ENCODE data around the gene PALM3.
A peak's percentile ranks its signal among the peaks of the same experiment; 100 is the strongest.
"Not testable (repeated sequence)": the region's sequence is repeated elsewhere in the genome, so short reads cannot be mapped to it uniquely, and the experiment has no call there.

PALM3 gene

GRCh38 chr19:14030997-14031718 is 30.7 kb downstream of the PALM3 start:
- peak; percentile 90 for DNase-seq

- no peak for DNase-seq
Observed at GRCh38 chr19:14028901-14029300, 33.0 kb downstream of the PALM3 start.

- DNase-seq, result no peak
Observed at GRCh38 chr19:14027856-14028450, 33.9 kb downstream of the PALM3 start, which contains the start of gene RLN3. TSS of gene RLN3 (plus strand) at chr19:14028148. CDS start at chr19:14028205, 57 bp downstream.

GRCh38 chr19:14026652-14027192 is 35.2 kb downstream of the PALM3 start:
- DNase-seq, result not testable (repeated sequence)

GRCh38 chr19:14023404-14024235 is 38.3 kb downstream of the PALM3 start:
- DNase-seq, result peak; percentile 24

- DNase-seq, result no peak
Observed at GRCh38 chr19:14022469-14022868, 39.4 kb downstream of the PALM3 start.

GRCh38 chr19:14021474-14021873 is 40.4 kb downstream of the PALM3 start:
- DNase-seq, result no peak

- DNase-seq, result not testable (repeated sequence)
Observed at GRCh38 chr19:14019739-14020138, 42.1 kb downstream of the PALM3 start.

- no peak for DNase-seq
Observed at GRCh38 chr19:14019100-14019499, 42.8 kb downstream of the PALM3 start.

- DNase-seq, result no peak
Observed at GRCh38 chr19:14015524-14016035, 46.3 kb downstream of the PALM3 start.

- DNase-seq, result no peak
Observed at GRCh38 chr19:14012378-14012915, 49.4 kb downstream of the PALM3 start.

GRCh38 chr19:14006766-14007562 is 54.9 kb downstream of the PALM3 start:
- DNase-seq, result no peak

GRCh38 chr19:14006085-14006765 is 55.7 kb downstream of the PALM3 start, which contains the start of gene RFX1:
TSS of gene RFX1 (minus strand) at chr19:14006320. CDS start at chr19:13993843, 12,477 bp downstream.
- peak; percentile 100 for DNase-seq

- DNase-seq, result peak; percentile 96
Observed at GRCh38 chr19:14005349-14006084, 56.4 kb downstream of the PALM3 start.

GRCh38 chr19:14004619-14005348 is 57.1 kb downstream of the PALM3 start:
- DNase-seq, result peak; percentile 22
